H9 (cell line): Measurements from ENCODE around the gene P3H2. TPM values are rescaled to one million over a fixed set of nuclear protein-coding genes. Genes with fewer than 3 reads are reported as not detected.
A peak's percentile ranks its signal among the peaks of the same experiment; 100 is the strongest.
"Not testable (repeated sequence)": the region's sequence is repeated elsewhere in the genome, so short reads cannot be mapped to it uniquely, and the experiment has no call there.

Source experiments
- DNase-seq: peaks from one replicate; pipeline ENCODE4 v3.0.0-alpha.2; 2017
- H2AFZ ChIP-seq: one replicate; pipeline ENCODE4 v1.6.1; 2013; ENCODE audit warnings: mild to moderate bottlenecking, low read length, control low read depth, moderate library complexity
- H2AK5ac ChIP-seq: 2 replicates; pipeline ENCODE4 v1.6.1; 2013; ENCODE audit warnings: low read length, control low read depth, mixed read lengths; ENCODE audit not compliant: insufficient read length
- H2BK120ac ChIP-seq: one replicate; pipeline ENCODE4 v1.6.1; 2013; ENCODE audit warnings: low read depth, mild to moderate bottlenecking, low read length, control low read depth, inconsistent platforms; ENCODE audit not compliant: poor library complexity, severe bottlenecking
- H2BK12ac ChIP-seq: 2 replicates; pipeline ENCODE4 v1.6.1; 2013; ENCODE audit warnings: low read length, control low read depth, mixed read lengths, low read depth; ENCODE audit not compliant: insufficient read length
- H2BK15ac ChIP-seq: 2 replicates; pipeline ENCODE4 v1.6.1; 2013; ENCODE audit warnings: low read depth, low read length, control low read depth
- H2BK20ac ChIP-seq: one replicate; pipeline ENCODE4 v1.6.1; 2013; ENCODE audit warnings: low read depth, mild to moderate bottlenecking, low read length, control low read depth, inconsistent platforms; ENCODE audit not compliant: poor library complexity, severe bottlenecking
- H2BK5ac ChIP-seq: 2 replicates; pipeline ENCODE4 v1.6.1; 2013; ENCODE audit warnings: low read length, control low read depth, mixed read lengths; ENCODE audit not compliant: insufficient read length
- H3K14ac ChIP-seq: 2 replicates; pipeline ENCODE4 v1.6.1; 2013; ENCODE audit warnings: low read length, control low read depth; ENCODE audit not compliant: insufficient read depth
- H3K18ac ChIP-seq: 2 replicates; pipeline ENCODE4 v1.6.1; 2013; ENCODE audit warnings: low read depth, mild to moderate bottlenecking, mixed read lengths, low read length, control low read depth; ENCODE audit not compliant: insufficient read length
- H3K23ac ChIP-seq: 2 replicates; pipeline ENCODE4 v1.6.1; 2013; ENCODE audit warnings: low read length, control low read depth, mixed read lengths, low read depth; ENCODE audit not compliant: insufficient read length
- H3K23me2 ChIP-seq: 2 replicates; pipeline ENCODE4 v1.6.1; 2013; ENCODE audit warnings: low read depth, mild to moderate bottlenecking, mixed read lengths, low read length, control low read depth; ENCODE audit not compliant: insufficient read length, poor library complexity, severe bottlenecking
- H3K27ac ChIP-seq: 2 replicates; pipeline ENCODE4 v1.5.1; 2013; ENCODE audit warnings: low read length, control low read depth, mixed read lengths, low read depth; ENCODE audit not compliant: insufficient read length
- H3K27me3 ChIP-seq: 2 replicates; pipeline ENCODE4 v1.6.1; 2013; ENCODE audit warnings: low read length, control low read depth, inconsistent platforms; ENCODE audit not compliant: insufficient read depth
- H3K4ac ChIP-seq: 2 replicates; pipeline ENCODE4 v1.6.1; 2013; ENCODE audit warnings: low read depth, mild to moderate bottlenecking, control low read depth, inconsistent platforms, low read length, moderate library complexity
- H3K4me1 ChIP-seq: 2 replicates; pipeline ENCODE4 v1.6.1; 2013; ENCODE audit warnings: low read length, control low read depth, inconsistent platforms; ENCODE audit not compliant: insufficient read depth
- H3K4me2 ChIP-seq: 2 replicates; pipeline ENCODE4 v1.6.1; 2013; ENCODE audit warnings: low read length, control low read depth, mixed read lengths; ENCODE audit not compliant: insufficient read length, insufficient read depth
- H3K56ac ChIP-seq: 2 replicates; pipeline ENCODE4 v1.6.1; 2013; ENCODE audit warnings: low read depth, mild to moderate bottlenecking, mixed read lengths, low read length, control low read depth; ENCODE audit not compliant: insufficient read length
- H3K79me1 ChIP-seq: 2 replicates; pipeline ENCODE4 v1.6.1; 2013; ENCODE audit warnings: low read depth, mild to moderate bottlenecking, moderate library complexity, low read length, control low read depth, inconsistent platforms; ENCODE audit not compliant: insufficient read depth, poor library complexity, severe bottlenecking
- H3K79me2 ChIP-seq: 2 replicates; pipeline ENCODE4 v1.6.1; 2013; ENCODE audit warnings: low read length, control low read depth, inconsistent platforms; ENCODE audit not compliant: insufficient read depth
- H3K9ac ChIP-seq: 2 replicates; pipeline ENCODE4 v1.6.1; 2013; ENCODE audit warnings: low read length, control low read depth, mixed read lengths; ENCODE audit not compliant: insufficient read length; ENCODE audit errors: extremely low read depth
- H3K9me3 ChIP-seq: one replicate; pipeline ENCODE4 v1.6.1; 2013; ENCODE audit warnings: low read depth, low read length, inconsistent platforms; ENCODE audit not compliant: control insufficient read depth
- H3T11ph ChIP-seq: one replicate; pipeline ENCODE4 v1.6.1; 2013; ENCODE audit warnings: mild to moderate bottlenecking, low read length, control low read depth, inconsistent platforms
- H4K20me1 ChIP-seq: one replicate; pipeline ENCODE4 v1.6.1; 2013; ENCODE audit not compliant: control insufficient read depth, insufficient read length, insufficient read depth
- H4K5ac ChIP-seq: 2 replicates; pipeline ENCODE4 v1.6.1; 2013; ENCODE audit warnings: low read depth, mild to moderate bottlenecking, mixed read lengths, low read length, control low read depth; ENCODE audit not compliant: insufficient read length
- H4K8ac ChIP-seq: replicated peaks from 2 replicates; pipeline ENCODE4 v1.6.1; 2013; ENCODE audit warnings: low read length, control low read depth, mixed read lengths, low read depth; ENCODE audit not compliant: insufficient read length
- H4K91ac ChIP-seq: 2 replicates; pipeline ENCODE4 v1.6.1; 2013; ENCODE audit warnings: low read depth, mild to moderate bottlenecking, moderate library complexity, mixed read lengths, low read length, control low read depth; ENCODE audit not compliant: insufficient read length
- H3K27ac Mint-ChIP-seq, 3 experiments: 2 replicates in 2 of 3; 3 replicates in 1 of 3; pipeline ENCODE4 v1.8.0; 2020 to 2021; ENCODE audit warnings: mixed read lengths in 3 of 3, mild to moderate bottlenecking in 1 of 3, moderate library complexity in 1 of 3
- H3K27me3 Mint-ChIP-seq: 2 replicates; pipeline ENCODE4 v1.8.0; 2021; ENCODE audit warnings: low read depth, mild to moderate bottlenecking, moderate library complexity, mixed read lengths
- H3K36me3 Mint-ChIP-seq, 3 experiments: 2 replicates in 2 of 3; 3 replicates in 1 of 3; pipeline ENCODE4 v1.8.0; 2020 to 2021; ENCODE audit warnings: low read depth in 3 of 3, mixed read lengths in 3 of 3; ENCODE audit not compliant: insufficient read depth in 1 of 3
- H3K4me1 Mint-ChIP-seq, 2 experiments: 2 replicates each; pipeline ENCODE4 v1.8.0; 2020; ENCODE audit warnings: mixed read lengths in 2 of 2
- H3K4me3 Mint-ChIP-seq, 2 experiments: 2 replicates in 1 of 2; 3 replicates in 1 of 2; pipeline ENCODE4 v1.8.0; 2020 to 2021; ENCODE audit warnings: mild to moderate bottlenecking in 2 of 2, mixed read lengths in 2 of 2, moderate library complexity in 1 of 2
- H3K9me3 Mint-ChIP-seq, 2 experiments: 2 replicates in 1 of 2; 3 replicates in 1 of 2; pipeline ENCODE4 v1.8.0; 2020; ENCODE audit warnings: mild to moderate bottlenecking in 2 of 2, mixed read lengths in 2 of 2, moderate library complexity in 1 of 2
- CTCF ChIP-seq: fragments of 200-600 bp; sonication (generic); conservative IDR thresholded peaks from 3 replicates; pipeline ENCODE4 v1.8.0; 2021; ENCODE audit warnings: antibody characterized with exemption, mild to moderate bottlenecking
- WGBS: extraction: QIAGEN DNeasy Blood & Tissue Kit; methylation state at CpG from one replicate; pipeline ENCODE4 v1.1.7; 2013; ENCODE audit warnings: missing lambda C conversion rate, low lambda C conversion rate, mixed read lengths; ENCODE audit not compliant: insufficient read length; ENCODE audit errors: extremely low coverage; 5-methylcytosine and 5-hydroxymethylcytosine counted together
- total RNA-seq: library from RNA; stranded (reverse); gene quantifications from 2 replicates; pipeline ENCODE4 v1.2.1, GENCODE V29; 2021

Gene P3H2
- total RNA-seq, 1 experiment from 2014 or later: 41.5 TPM

DNA sequence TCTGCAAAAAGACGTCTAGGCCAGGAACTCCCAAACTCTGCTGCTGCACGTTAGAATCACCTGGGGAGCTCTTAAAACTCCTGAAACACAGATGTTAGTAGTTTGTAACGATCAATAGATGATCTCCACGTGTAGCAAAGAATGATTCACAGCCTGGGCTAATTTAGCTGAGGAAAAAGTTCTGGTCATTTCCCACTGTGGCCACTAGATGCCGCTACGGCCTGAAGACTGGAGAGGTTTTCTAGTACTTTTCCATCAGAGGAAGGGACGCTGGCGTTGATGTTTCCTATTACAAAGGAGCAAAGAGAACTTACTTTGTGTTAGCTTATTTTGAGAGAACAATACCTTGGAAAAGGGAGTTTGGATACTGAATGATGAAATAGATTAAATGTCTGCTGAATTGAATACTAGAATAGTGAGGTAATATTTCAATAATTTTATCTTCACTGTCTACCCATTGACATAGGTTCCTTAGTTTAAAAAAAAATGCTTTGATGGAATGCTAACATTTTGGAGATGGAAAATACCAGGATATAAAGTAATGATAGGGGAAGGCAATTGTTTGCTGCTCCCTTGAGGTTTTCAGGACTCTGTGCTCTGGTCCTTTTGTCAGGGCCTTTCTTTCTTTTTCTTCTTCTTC lies 159.1 kb downstream of the P3H2 start:
- Histone ChIP-seq H2BK15ac (no peak overlapping the region), H3K4me2 (no peak overlapping the region), H4K8ac (no peak overlapping the region), H3K23ac (no peak overlapping the region), H4K5ac (no peak overlapping the region), H2AK5ac (no peak overlapping the region), H3K27ac (no peak overlapping the region), H3K4me1 (no peaks in the 10 kb centered on the region), H3K18ac (no peak overlapping the region), H3K9me3 (no peaks in the 10 kb centered on the region), H3K56ac (no peak overlapping the region), H3T11ph (no peak overlapping the region), H3K79me2 (no peaks in the 10 kb centered on the region), H2BK20ac (no peak overlapping the region), H3K79me1 (no peaks in the 10 kb centered on the region), H3K9ac (no peak overlapping the region), H2BK120ac (no peak overlapping the region), H3K14ac (no peak overlapping the region), H3K23me2 (no peaks in the 10 kb centered on the region), H3K4ac (no peak overlapping the region), H2BK5ac (no peak overlapping the region), H2AFZ (peak overlapping the region; percentile 91), H2BK12ac (no peak overlapping the region), H4K91ac (no peak overlapping the region), H4K20me1 (no peaks in the 10 kb centered on the region), H3K27me3 (no peaks in the 10 kb centered on the region)
- TF ChIP-seq CTCF: peak; percentile 95
- WGBS: no CpG with 5 or more reads among the region's 8 CpGs
- Mint-ChIP-seq H3K4me1 (peaks cover 15 to 23% of the 10 kb centered on the region in 2 experiments), H3K9me3 (no peaks in the 10 kb centered on the region), H3K27me3 (no peaks in the 10 kb centered on the region), H3K4me3 (no peak overlapping the region), H3K36me3 (peaks cover 0 to 20% (median 12%) of the 10 kb centered on the region in 3 experiments; a peak in 4 of 7 replicates), H3K27ac (no peak overlapping the region)
- DNase-seq: peak; percentile 83

DNA sequence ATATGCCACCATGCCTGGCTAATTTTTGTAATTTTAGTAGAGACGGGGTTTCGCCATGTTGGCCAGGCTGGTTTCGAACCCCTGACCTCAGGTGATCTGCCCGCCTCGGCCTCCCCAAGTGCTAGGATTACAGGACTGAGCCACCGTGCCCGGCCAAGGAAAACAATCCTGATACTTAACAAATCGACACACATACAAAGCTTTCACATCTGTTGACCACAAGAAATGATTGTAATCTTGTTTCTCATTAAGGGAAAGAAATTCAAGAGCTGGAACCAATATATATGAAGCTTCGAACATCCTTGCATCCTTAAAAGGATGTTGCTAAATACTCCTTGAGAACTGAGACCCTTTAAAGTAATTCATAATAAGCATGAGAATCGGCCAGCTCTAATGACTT lies 159.6 kb downstream of the P3H2 start:
- not testable (repeated sequence) for H3K4me1 ChIP-seq, H3K9ac ChIP-seq, H2BK5ac ChIP-seq, H2AK5ac ChIP-seq, H3K27me3 Mint-ChIP-seq, H3K4ac ChIP-seq, H3K79me1 ChIP-seq, H2BK12ac ChIP-seq, H2AFZ ChIP-seq, H3K27ac Mint-ChIP-seq, H3K79me2 ChIP-seq, H4K91ac ChIP-seq, H2BK20ac ChIP-seq, H3K18ac ChIP-seq, H3K27me3 ChIP-seq, H3K14ac ChIP-seq, DNase-seq, H3K9me3 ChIP-seq, H4K8ac ChIP-seq, H3K27ac ChIP-seq, H3K4me3 Mint-ChIP-seq, H3T11ph ChIP-seq, H2BK120ac ChIP-seq, H4K5ac ChIP-seq, H3K23me2 ChIP-seq, H3K4me2 ChIP-seq, H2BK15ac ChIP-seq, H3K56ac ChIP-seq, H4K20me1 ChIP-seq, H3K23ac ChIP-seq, H3K9me3 Mint-ChIP-seq
- peaks cover 15 to 20% of the 10 kb centered on the region in 2 experiments for H3K4me1 Mint-ChIP-seq
- peaks cover 0 to 23% (median 12%) of the 10 kb centered on the region in 3 experiments; a peak in 4 of 7 replicates for H3K36me3 Mint-ChIP-seq
- WGBS: no CpG with 5 or more reads among the region's 10 CpGs
